H9 (cell line): ENCODE measurements around the gene DLK2. TPM values are rescaled to one million over a fixed set of nuclear protein-coding genes. Genes with fewer than 3 reads are reported as not detected.

Experiments
- DNase-seq: peaks from one replicate; pipeline ENCODE4 v3.0.0-alpha.2; 2017
- H2AFZ ChIP-seq: one replicate; pipeline ENCODE4 v1.6.1; 2013; ENCODE audit warnings: mild to moderate bottlenecking, low read length, control low read depth, moderate library complexity
- H2AK5ac ChIP-seq: 2 replicates; pipeline ENCODE4 v1.6.1; 2013; ENCODE audit warnings: low read length, control low read depth, mixed read lengths; ENCODE audit not compliant: insufficient read length
- H2BK120ac ChIP-seq: one replicate; pipeline ENCODE4 v1.6.1; 2013; ENCODE audit warnings: low read depth, mild to moderate bottlenecking, low read length, control low read depth, inconsistent platforms; ENCODE audit not compliant: poor library complexity, severe bottlenecking
- H2BK12ac ChIP-seq: 2 replicates; pipeline ENCODE4 v1.6.1; 2013; ENCODE audit warnings: low read length, control low read depth, mixed read lengths, low read depth; ENCODE audit not compliant: insufficient read length
- H2BK15ac ChIP-seq: 2 replicates; pipeline ENCODE4 v1.6.1; 2013; ENCODE audit warnings: low read depth, low read length, control low read depth
- H2BK20ac ChIP-seq: one replicate; pipeline ENCODE4 v1.6.1; 2013; ENCODE audit warnings: low read depth, mild to moderate bottlenecking, low read length, control low read depth, inconsistent platforms; ENCODE audit not compliant: poor library complexity, severe bottlenecking
- H2BK5ac ChIP-seq: 2 replicates; pipeline ENCODE4 v1.6.1; 2013; ENCODE audit warnings: low read length, control low read depth, mixed read lengths; ENCODE audit not compliant: insufficient read length
- H3K14ac ChIP-seq: 2 replicates; pipeline ENCODE4 v1.6.1; 2013; ENCODE audit warnings: low read length, control low read depth; ENCODE audit not compliant: insufficient read depth
- H3K18ac ChIP-seq: 2 replicates; pipeline ENCODE4 v1.6.1; 2013; ENCODE audit warnings: low read depth, mild to moderate bottlenecking, mixed read lengths, low read length, control low read depth; ENCODE audit not compliant: insufficient read length
- H3K23ac ChIP-seq: 2 replicates; pipeline ENCODE4 v1.6.1; 2013; ENCODE audit warnings: low read length, control low read depth, mixed read lengths, low read depth; ENCODE audit not compliant: insufficient read length
- H3K23me2 ChIP-seq: 2 replicates; pipeline ENCODE4 v1.6.1; 2013; ENCODE audit warnings: low read depth, mild to moderate bottlenecking, mixed read lengths, low read length, control low read depth; ENCODE audit not compliant: insufficient read length, poor library complexity, severe bottlenecking
- H3K27ac ChIP-seq: 2 replicates; pipeline ENCODE4 v1.5.1; 2013; ENCODE audit warnings: low read length, control low read depth, mixed read lengths, low read depth; ENCODE audit not compliant: insufficient read length
- H3K27me3 ChIP-seq: 2 replicates; pipeline ENCODE4 v1.6.1; 2013; ENCODE audit warnings: low read length, control low read depth, inconsistent platforms; ENCODE audit not compliant: insufficient read depth
- H3K4ac ChIP-seq: 2 replicates; pipeline ENCODE4 v1.6.1; 2013; ENCODE audit warnings: low read depth, mild to moderate bottlenecking, control low read depth, inconsistent platforms, low read length, moderate library complexity
- H3K4me1 ChIP-seq: 2 replicates; pipeline ENCODE4 v1.6.1; 2013; ENCODE audit warnings: low read length, control low read depth, inconsistent platforms; ENCODE audit not compliant: insufficient read depth
- H3K4me2 ChIP-seq: 2 replicates; pipeline ENCODE4 v1.6.1; 2013; ENCODE audit warnings: low read length, control low read depth, mixed read lengths; ENCODE audit not compliant: insufficient read length, insufficient read depth
- H3K56ac ChIP-seq: 2 replicates; pipeline ENCODE4 v1.6.1; 2013; ENCODE audit warnings: low read depth, mild to moderate bottlenecking, mixed read lengths, low read length, control low read depth; ENCODE audit not compliant: insufficient read length
- H3K79me1 ChIP-seq: 2 replicates; pipeline ENCODE4 v1.6.1; 2013; ENCODE audit warnings: low read depth, mild to moderate bottlenecking, moderate library complexity, low read length, control low read depth, inconsistent platforms; ENCODE audit not compliant: insufficient read depth, poor library complexity, severe bottlenecking
- H3K79me2 ChIP-seq: 2 replicates; pipeline ENCODE4 v1.6.1; 2013; ENCODE audit warnings: low read length, control low read depth, inconsistent platforms; ENCODE audit not compliant: insufficient read depth
- H3K9ac ChIP-seq: 2 replicates; pipeline ENCODE4 v1.6.1; 2013; ENCODE audit warnings: low read length, control low read depth, mixed read lengths; ENCODE audit not compliant: insufficient read length; ENCODE audit errors: extremely low read depth
- H3K9me3 ChIP-seq: one replicate; pipeline ENCODE4 v1.6.1; 2013; ENCODE audit warnings: low read depth, low read length, inconsistent platforms; ENCODE audit not compliant: control insufficient read depth
- H3T11ph ChIP-seq: one replicate; pipeline ENCODE4 v1.6.1; 2013; ENCODE audit warnings: mild to moderate bottlenecking, low read length, control low read depth, inconsistent platforms
- H4K20me1 ChIP-seq: one replicate; pipeline ENCODE4 v1.6.1; 2013; ENCODE audit not compliant: control insufficient read depth, insufficient read length, insufficient read depth
- H4K5ac ChIP-seq: 2 replicates; pipeline ENCODE4 v1.6.1; 2013; ENCODE audit warnings: low read depth, mild to moderate bottlenecking, mixed read lengths, low read length, control low read depth; ENCODE audit not compliant: insufficient read length
- H4K8ac ChIP-seq: replicated peaks from 2 replicates; pipeline ENCODE4 v1.6.1; 2013; ENCODE audit warnings: low read length, control low read depth, mixed read lengths, low read depth; ENCODE audit not compliant: insufficient read length
- H4K91ac ChIP-seq: 2 replicates; pipeline ENCODE4 v1.6.1; 2013; ENCODE audit warnings: low read depth, mild to moderate bottlenecking, moderate library complexity, mixed read lengths, low read length, control low read depth; ENCODE audit not compliant: insufficient read length
- H3K27ac Mint-ChIP-seq, 3 experiments: 2 replicates in 2 of 3; 3 replicates in 1 of 3; pipeline ENCODE4 v1.8.0; 2020 to 2021; ENCODE audit warnings: mixed read lengths in 3 of 3, mild to moderate bottlenecking in 1 of 3, moderate library complexity in 1 of 3
- H3K27me3 Mint-ChIP-seq: 2 replicates; pipeline ENCODE4 v1.8.0; 2021; ENCODE audit warnings: low read depth, mild to moderate bottlenecking, moderate library complexity, mixed read lengths
- H3K36me3 Mint-ChIP-seq, 3 experiments: 2 replicates in 2 of 3; 3 replicates in 1 of 3; pipeline ENCODE4 v1.8.0; 2020 to 2021; ENCODE audit warnings: low read depth in 3 of 3, mixed read lengths in 3 of 3; ENCODE audit not compliant: insufficient read depth in 1 of 3
- H3K4me1 Mint-ChIP-seq, 2 experiments: 2 replicates each; pipeline ENCODE4 v1.8.0; 2020; ENCODE audit warnings: mixed read lengths in 2 of 2
- H3K4me3 Mint-ChIP-seq, 2 experiments: 2 replicates in 1 of 2; 3 replicates in 1 of 2; pipeline ENCODE4 v1.8.0; 2020 to 2021; ENCODE audit warnings: mild to moderate bottlenecking in 2 of 2, mixed read lengths in 2 of 2, moderate library complexity in 1 of 2
- H3K9me3 Mint-ChIP-seq, 2 experiments: 2 replicates in 1 of 2; 3 replicates in 1 of 2; pipeline ENCODE4 v1.8.0; 2020; ENCODE audit warnings: mild to moderate bottlenecking in 2 of 2, mixed read lengths in 2 of 2, moderate library complexity in 1 of 2
- WGBS: extraction: QIAGEN DNeasy Blood & Tissue Kit; methylation state at CpG from one replicate; pipeline ENCODE4 v1.1.7; 2013; ENCODE audit warnings: missing lambda C conversion rate, low lambda C conversion rate, mixed read lengths; ENCODE audit not compliant: insufficient read length; ENCODE audit errors: extremely low coverage; 5-methylcytosine and 5-hydroxymethylcytosine counted together
- total RNA-seq: library from RNA; stranded (reverse); gene quantifications from 2 replicates; pipeline ENCODE4 v1.2.1, GENCODE V29; 2021
- TF ChIP-seq, protein P1 (sequence below): fragments of 200-600 bp; sonication (generic); conservative IDR thresholded peaks from 3 replicates; pipeline ENCODE4 v1.8.0; 2021; ENCODE audit warnings: antibody characterized with exemption, mild to moderate bottlenecking

DLK2 gene
- total RNA-seq, 1 experiment from 2014 or later: 0.96 TPM

DNA sequence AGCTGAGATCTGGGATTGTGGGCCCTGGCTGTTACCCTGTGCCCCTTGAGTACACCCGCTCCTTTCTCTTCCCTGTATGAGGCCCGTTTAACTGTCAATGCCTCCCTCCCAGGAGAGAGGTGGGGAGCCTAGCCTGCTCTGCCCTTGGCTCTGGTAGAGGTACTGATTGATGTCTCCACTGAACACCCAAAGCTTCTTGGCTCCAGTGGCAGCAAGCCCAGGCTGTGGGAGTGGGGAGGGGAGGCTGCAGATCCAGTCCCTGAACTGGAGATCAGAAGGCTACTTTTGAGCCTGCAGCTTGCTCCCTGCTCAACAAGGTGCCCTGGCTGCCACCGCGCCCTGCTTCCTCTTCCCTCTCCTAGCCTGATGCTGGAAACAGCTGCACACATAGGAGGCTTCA lies 47.3 kb upstream of the DLK2 start:
- H3K4me1 Mint-ChIP-seq: 0 out of 4 replicates have a peak, but pooled peaks cover 0 to 2% of the 10 kb centered on the region in 2 experiments
- Histone ChIP-seq H3K27me3 (no peaks in the 10 kb centered on the region), H3K27ac (no peak overlapping the region), H2BK20ac (no peak overlapping the region), H4K20me1 (no peaks in the 10 kb centered on the region), H2AK5ac (no peak overlapping the region), H3K18ac (no peak overlapping the region), H4K8ac (no peak overlapping the region), H2BK12ac (no peak overlapping the region), H3K9me3 (no peaks in the 10 kb centered on the region), H3K79me2 (no peaks in the 10 kb centered on the region), H3K4ac (no peak overlapping the region), H4K91ac (no peak overlapping the region), H2BK15ac (no peak overlapping the region), H3K79me1 (no peaks in the 10 kb centered on the region), H2BK120ac (no peak overlapping the region), H2AFZ (no peak overlapping the region), H3K14ac (no peak overlapping the region), H3K4me1 (no peaks in the 10 kb centered on the region), H3K4me2 (no peak overlapping the region), H3K23ac (no peak overlapping the region), H3K56ac (no peak overlapping the region), H3K9ac (no peak overlapping the region), H2BK5ac (no peak overlapping the region), H3T11ph (no peak overlapping the region), H3K23me2 (no peaks in the 10 kb centered on the region), H4K5ac (no peak overlapping the region)
- H3K27ac Mint-ChIP-seq: no peak overlapping the region; a peak in 1 of 7 replicates
- DNase-seq: no peak
- peaks cover 5% of the 10 kb centered on the region for H3K27me3 Mint-ChIP-seq
- TF ChIP-seq, protein P1, sequence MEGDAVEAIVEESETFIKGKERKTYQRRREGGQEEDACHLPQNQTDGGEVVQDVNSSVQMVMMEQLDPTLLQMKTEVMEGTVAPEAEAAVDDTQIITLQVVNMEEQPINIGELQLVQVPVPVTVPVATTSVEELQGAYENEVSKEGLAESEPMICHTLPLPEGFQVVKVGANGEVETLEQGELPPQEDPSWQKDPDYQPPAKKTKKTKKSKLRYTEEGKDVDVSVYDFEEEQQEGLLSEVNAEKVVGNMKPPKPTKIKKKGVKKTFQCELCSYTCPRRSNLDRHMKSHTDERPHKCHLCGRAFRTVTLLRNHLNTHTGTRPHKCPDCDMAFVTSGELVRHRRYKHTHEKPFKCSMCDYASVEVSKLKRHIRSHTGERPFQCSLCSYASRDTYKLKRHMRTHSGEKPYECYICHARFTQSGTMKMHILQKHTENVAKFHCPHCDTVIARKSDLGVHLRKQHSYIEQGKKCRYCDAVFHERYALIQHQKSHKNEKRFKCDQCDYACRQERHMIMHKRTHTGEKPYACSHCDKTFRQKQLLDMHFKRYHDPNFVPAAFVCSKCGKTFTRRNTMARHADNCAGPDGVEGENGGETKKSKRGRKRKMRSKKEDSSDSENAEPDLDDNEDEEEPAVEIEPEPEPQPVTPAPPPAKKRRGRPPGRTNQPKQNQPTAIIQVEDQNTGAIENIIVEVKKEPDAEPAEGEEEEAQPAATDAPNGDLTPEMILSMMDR: no peak
- no CpG with 5 or more reads among the region's 4 CpGs for WGBS
- H3K9me3 Mint-ChIP-seq: no peaks in the 10 kb centered on the region
- H3K4me3 Mint-ChIP-seq: no peak overlapping the region
- H3K36me3 Mint-ChIP-seq: peaks cover 27 to 80% (median 65%) of the 10 kb centered on the region in 3 experiments
